Measurements from ENCODE around the gene FAM20C. TPM values are rescaled to one million over a fixed set of nuclear protein-coding genes. Genes with fewer than 3 reads are reported as not detected.

Gene FAM20C
- total and polyA plus RNA-seq, 2 donors (not counting 3 experiments of a cell fraction or from before 2014, with no cell fraction given) = 14.2 to 34.5 TPM

DNA sequence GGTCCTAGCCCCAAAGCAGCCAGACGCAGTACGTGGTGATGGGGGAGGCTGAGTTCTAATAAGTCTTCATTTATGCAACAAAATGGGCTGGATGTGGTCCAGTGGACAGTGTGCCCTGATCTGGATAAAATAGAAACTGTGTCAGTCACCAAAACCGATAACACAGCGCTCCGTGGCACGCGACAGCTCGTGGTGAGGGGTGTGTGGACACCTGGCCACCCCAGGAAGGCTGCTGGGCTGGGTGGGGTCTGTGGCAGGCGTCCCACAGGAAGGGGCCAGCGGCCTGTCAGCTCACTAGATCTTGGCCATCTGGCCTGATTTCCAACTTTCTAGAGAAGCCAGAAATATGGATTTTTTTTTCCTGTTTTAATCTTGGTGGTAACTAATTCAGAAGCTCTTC lies 17.0 kb downstream of the FAM20C start:
- no peaks in the 10 kb centered on the region for H4K20me1 ChIP-seq (replicated peaks; ENCODE audit: control insufficient read depth, extremely low read depth, insufficient read depth, low read length)
- no peaks in the 10 kb centered on the region for H3K27me3 ChIP-seq (ENCODE audit: control insufficient read depth in 2 of 2, insufficient read depth in 2 of 2, low read length in 2 of 2)
- intact Hi-C loops (cut with micrococcal nuclease) (no loop called here), dilution Hi-C loops (cut with MboI; ENCODE audit: extremely low pct_ligation_motif_present, low sequenced_read_pairs) (no loop called here)
- no peak overlapping the region for H3K9ac ChIP-seq (replicated peaks; ENCODE audit: extremely low read depth, insufficient read depth, low read length)
- no peaks in the 10 kb centered on the region for H3K9me3 ChIP-seq (replicated peaks; ENCODE audit: control insufficient read depth, insufficient read depth, low read length)
- CTCF ChIA-PET = interaction anchor here (0.8 to 1.9 kb wide), 2 partner anchors 9 to 145 kb away, joined by 3 to 6 read pairs; no protein-coding TSS in a partner anchor
- H3K9me1 ChIP-seq (replicated peaks; ENCODE audit: control insufficient read depth, extremely low read depth, insufficient read depth, low read length) = no peaks in the 10 kb centered on the region
- BruUV-seq (replicated peaks) = no TSS peak
- POLR2A ChIA-PET = no interaction called here
- H3K36me3 ChIP-seq (ENCODE audit: control insufficient read depth in 2 of 2, extremely low read depth in 1 of 2, insufficient read depth in 2 of 2, low read length in 2 of 2) = peaks cover 0 to 1% of the 10 kb centered on the region in 2 experiments
- H3K79me2 ChIP-seq (ENCODE audit: control insufficient read depth, insufficient read depth, low read length) = peaks cover 5% of the 10 kb centered on the region
- FAIRE-seq (no peak), DNase-seq (ENCODE audit: low read depth, low spot score) (no peak)
- no peak overlapping the region for H2AFZ ChIP-seq (ENCODE audit: low read depth, low read length)
- TF ChIP-seq JUN (IDR thresholded peaks at IDR 0.05; ENCODE audit: borderline replicate concordance, insufficient read depth, insufficient read length, low read depth) = no peak
- TF ChIP-seq POLR2A (IDR thresholded peaks at IDR 0.05; ENCODE audit: low read depth, low read length) = no peak
- H3K4me3 ChIP-seq (replicated peaks in 1 of 3; ENCODE audit: insufficient read depth in 1 of 3, low read depth in 1 of 3, low read length in 3 of 3) = no peak overlapping the region
- H3K27ac ChIP-seq (ENCODE audit: insufficient read depth, low read depth, low read length) = no peak overlapping the region
- H3K4me1 ChIP-seq (ENCODE audit: control insufficient read depth, extremely low read depth, insufficient read depth, low read length) = no peaks in the 10 kb centered on the region
- no peak overlapping the region for H3K4me2 ChIP-seq (ENCODE audit: insufficient read depth, low read length)

DNA sequence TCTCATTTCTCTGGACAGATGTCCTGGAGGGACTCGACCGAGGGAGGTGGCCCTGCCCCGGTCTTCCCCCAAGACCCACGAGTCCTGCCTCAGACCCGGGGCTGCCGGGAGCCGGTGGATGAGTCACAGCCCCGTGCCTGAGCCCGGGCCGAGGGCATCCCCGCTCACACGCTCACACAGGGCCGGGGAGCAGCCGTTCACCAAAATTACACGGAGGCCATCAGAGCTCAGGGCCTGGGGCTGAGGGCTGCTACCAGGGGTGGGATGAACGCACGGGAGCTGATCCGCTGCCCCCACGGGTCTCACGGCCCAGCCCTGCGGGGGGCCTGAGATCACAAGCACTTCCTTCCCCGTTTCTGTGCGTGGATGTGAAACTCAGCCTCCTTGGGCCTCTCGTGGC lies 17.5 kb downstream of the FAM20C start:
- TF ChIP-seq JUN (IDR thresholded peaks at IDR 0.05; ENCODE audit: borderline replicate concordance, insufficient read depth, insufficient read length, low read depth) (no peak), EZH2 (IDR thresholded peaks at IDR 0.05; ENCODE audit: borderline replicate concordance, low read depth, low read length, severe bottlenecking) (no peak), GATA2 (IDR thresholded peaks at IDR 0.05; ENCODE audit: insufficient read depth, insufficient read length, low read depth, low read length) (no peak), POLR2AphosphoS5 (IDR thresholded peaks at IDR 0.05; ENCODE audit: insufficient read depth, low read depth, low read length) (no peak)
- TF ChIP-seq, protein P1, sequence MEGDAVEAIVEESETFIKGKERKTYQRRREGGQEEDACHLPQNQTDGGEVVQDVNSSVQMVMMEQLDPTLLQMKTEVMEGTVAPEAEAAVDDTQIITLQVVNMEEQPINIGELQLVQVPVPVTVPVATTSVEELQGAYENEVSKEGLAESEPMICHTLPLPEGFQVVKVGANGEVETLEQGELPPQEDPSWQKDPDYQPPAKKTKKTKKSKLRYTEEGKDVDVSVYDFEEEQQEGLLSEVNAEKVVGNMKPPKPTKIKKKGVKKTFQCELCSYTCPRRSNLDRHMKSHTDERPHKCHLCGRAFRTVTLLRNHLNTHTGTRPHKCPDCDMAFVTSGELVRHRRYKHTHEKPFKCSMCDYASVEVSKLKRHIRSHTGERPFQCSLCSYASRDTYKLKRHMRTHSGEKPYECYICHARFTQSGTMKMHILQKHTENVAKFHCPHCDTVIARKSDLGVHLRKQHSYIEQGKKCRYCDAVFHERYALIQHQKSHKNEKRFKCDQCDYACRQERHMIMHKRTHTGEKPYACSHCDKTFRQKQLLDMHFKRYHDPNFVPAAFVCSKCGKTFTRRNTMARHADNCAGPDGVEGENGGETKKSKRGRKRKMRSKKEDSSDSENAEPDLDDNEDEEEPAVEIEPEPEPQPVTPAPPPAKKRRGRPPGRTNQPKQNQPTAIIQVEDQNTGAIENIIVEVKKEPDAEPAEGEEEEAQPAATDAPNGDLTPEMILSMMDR (IDR thresholded peaks at IDR 0.05; ENCODE audit: extremely low read depth in 1 of 2, insufficient read depth in 1 of 2, low read depth in 1 of 2, low read length in 2 of 2) = no peak
- POLR2A ChIA-PET = no interaction called here
- no TSS peak for BruUV-seq (replicated peaks)
- H2AFZ ChIP-seq (ENCODE audit: low read depth, low read length) = no peak overlapping the region
- intact Hi-C loops (cut with micrococcal nuclease) (no loop called here), dilution Hi-C loops (cut with MboI; ENCODE audit: extremely low pct_ligation_motif_present, low sequenced_read_pairs) (no loop called here)
- FAIRE-seq (no peak), DNase-seq (ENCODE audit: low read depth, low spot score) (no peak)
- H3K9ac ChIP-seq (replicated peaks; ENCODE audit: extremely low read depth, insufficient read depth, low read length) = no peak overlapping the region
- H3K4me2 ChIP-seq (ENCODE audit: insufficient read depth, low read length) = no peak overlapping the region
- no peaks in the 10 kb centered on the region for H3K27me3 ChIP-seq (ENCODE audit: control insufficient read depth in 2 of 2, insufficient read depth in 2 of 2, low read length in 2 of 2)
- peaks cover 9% of the 10 kb centered on the region for H3K79me2 ChIP-seq (ENCODE audit: control insufficient read depth, insufficient read depth, low read length)
- no peak overlapping the region for H3K27ac ChIP-seq (ENCODE audit: insufficient read depth, low read depth, low read length)
- no peak overlapping the region for H3K4me3 ChIP-seq (replicated peaks in 1 of 3; ENCODE audit: insufficient read depth in 1 of 3, low read depth in 1 of 3, low read length in 3 of 3)
- no peaks in the 10 kb centered on the region for H3K36me3 ChIP-seq (ENCODE audit: control insufficient read depth in 2 of 2, extremely low read depth in 1 of 2, insufficient read depth in 2 of 2, low read length in 2 of 2)
- no peaks in the 10 kb centered on the region for H3K4me1 ChIP-seq (ENCODE audit: control insufficient read depth, extremely low read depth, insufficient read depth, low read length)
- H3K9me1 ChIP-seq (replicated peaks; ENCODE audit: control insufficient read depth, extremely low read depth, insufficient read depth, low read length) = no peaks in the 10 kb centered on the region
- CTCF ChIA-PET = interaction anchor here (0.8 to 1.9 kb wide), 2 partner anchors 9 to 146 kb away, joined by 3 to 6 read pairs; no protein-coding TSS in a partner anchor
- no peaks in the 10 kb centered on the region for H4K20me1 ChIP-seq (replicated peaks; ENCODE audit: control insufficient read depth, extremely low read depth, insufficient read depth, low read length)
- no peaks in the 10 kb centered on the region for H3K9me3 ChIP-seq (replicated peaks; ENCODE audit: control insufficient read depth, insufficient read depth, low read length)
